ENCODE data around the gene CMYA5. TPM values are rescaled to one million over a fixed set of nuclear protein-coding genes. Genes with fewer than 3 reads are reported as not detected.

Gene CMYA5
- total RNA-seq, 2 donors from 2014 or later = 1.6 to 3.3 TPM

DNA sequence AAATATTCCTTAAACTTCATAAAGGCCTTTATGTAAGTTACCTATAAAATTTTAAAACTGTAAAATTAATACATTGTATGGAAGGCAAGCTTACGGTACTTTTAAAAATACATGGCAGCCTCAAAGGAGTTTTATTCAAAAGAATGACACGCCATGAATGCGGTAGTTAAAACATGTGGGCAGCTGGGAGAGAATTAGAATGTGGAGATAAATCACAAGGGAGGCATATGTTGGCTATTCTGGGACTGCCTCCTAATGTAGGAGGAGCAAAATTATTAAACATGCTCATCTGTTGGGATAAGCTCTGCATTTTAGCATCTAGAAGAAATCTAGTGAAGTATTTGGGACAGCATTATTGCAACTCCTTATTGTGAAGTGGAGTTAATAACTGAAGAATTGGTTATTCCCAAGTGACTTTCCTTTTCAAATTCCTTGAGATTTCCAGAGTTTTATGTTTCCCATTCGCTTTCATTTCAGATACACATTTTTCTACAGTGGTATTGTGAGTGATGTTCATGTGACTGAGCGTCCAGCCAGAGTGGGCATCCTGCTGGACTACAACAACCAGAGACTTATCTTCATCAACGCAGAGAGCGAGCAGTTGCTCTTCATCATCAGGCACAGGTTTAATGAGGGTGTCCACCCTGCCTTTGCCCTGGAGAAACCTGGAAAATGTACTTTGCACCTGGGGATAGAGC is 109.4 kb downstream of the CMYA5 start:
- Histone ChIP-seq H3K36me3 (replicated peaks in 1 of 2; ENCODE audit: insufficient read depth in 1 of 2, low read depth in 2 of 2) (no peaks in the 10 kb centered on the region), H3K9me3 (no peaks in the 10 kb centered on the region), H3K27ac (no peak overlapping the region), H3K4me3 (no peak overlapping the region), H3K4me1 (no peaks in the 10 kb centered on the region), H3K27me3 (no peaks in the 10 kb centered on the region)
- intact Hi-C loops (cut with DNase I) = no loop called here
- ATAC-seq = no peak
- TF ChIP-seq POLR2A (IDR thresholded peaks at IDR 0.05) (no peak), CTCF (IDR thresholded peaks at IDR 0.05) (no peak)
- 94 to 96% methylated on average over 5 to 7 of the region's 7 CpGs for WGBS, 2 donors
- DNase-seq = no peak

DNA sequence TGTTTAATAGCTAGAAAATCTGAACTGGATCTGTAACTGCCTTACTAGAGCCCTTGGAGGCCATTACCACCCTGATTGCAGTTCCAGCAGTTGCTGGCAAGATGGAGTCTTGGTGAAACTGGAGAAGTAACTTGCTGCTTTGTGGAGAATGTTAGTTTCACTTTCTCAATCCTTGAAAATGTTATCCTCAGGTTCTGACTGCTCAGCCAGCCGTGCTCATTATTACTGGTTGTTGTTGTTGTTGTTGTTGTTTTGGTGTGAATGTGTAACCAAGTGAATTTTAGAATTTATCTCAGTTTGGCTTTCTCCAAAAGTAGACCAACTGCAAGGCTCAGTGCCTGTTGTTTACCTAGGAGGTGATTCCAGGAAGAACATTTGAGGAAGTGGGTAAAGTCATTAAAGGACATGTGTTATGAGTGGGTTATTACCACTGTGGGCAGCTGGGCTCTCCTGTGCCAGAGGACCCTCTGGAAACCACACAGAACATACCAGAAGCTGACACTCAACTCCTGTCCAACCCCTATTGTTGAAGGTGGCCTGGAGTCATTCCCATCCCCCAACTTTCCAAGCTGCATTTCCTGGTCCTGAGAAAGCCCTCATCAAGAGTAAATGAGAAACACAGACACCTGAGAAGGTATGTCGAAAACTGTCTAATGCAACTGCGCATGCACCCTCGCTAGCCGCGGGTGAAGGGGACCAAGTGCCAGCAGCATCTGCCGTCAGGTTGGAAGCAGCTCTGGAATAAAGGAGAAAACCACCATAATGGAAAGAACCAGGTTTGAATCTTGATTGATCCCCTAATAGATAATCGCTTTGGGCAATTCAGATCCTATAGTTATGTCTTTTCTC is 111.6 kb downstream of the CMYA5 start:
- no peaks in the 10 kb centered on the region for H3K36me3 ChIP-seq (replicated peaks in 1 of 2; ENCODE audit: insufficient read depth in 1 of 2, low read depth in 2 of 2)
- WGBS, 2 donors = 92 to 97% methylated on average over 8 of the region's 8 CpGs
- H3K4me1 ChIP-seq = no peaks in the 10 kb centered on the region
- intact Hi-C loops (cut with DNase I) = no loop called here
- no peaks in the 10 kb centered on the region for H3K27me3 ChIP-seq
- H3K9me3 ChIP-seq = no peaks in the 10 kb centered on the region
- TF ChIP-seq CTCF (IDR thresholded peaks at IDR 0.05) (no peak), POLR2A (IDR thresholded peaks at IDR 0.05) (no peak)
- H3K4me3 ChIP-seq = no peak overlapping the region
- DNase-seq = no peak
- no peak overlapping the region for H3K27ac ChIP-seq
- no peak for ATAC-seq

GRCh38 chr5:79802406-79802805 is 112.8 kb downstream of the CMYA5 start:
- no peaks in the 10 kb centered on the region for H3K4me1 ChIP-seq
- ATAC-seq (no peak), DNase-seq (no peak)
- TF ChIP-seq POLR2A (IDR thresholded peaks at IDR 0.05) = no peak
- TF ChIP-seq CTCF (IDR thresholded peaks at IDR 0.05) = no peak
- WGBS, 2 donors = 50 to 72% methylated on average over 1 of the region's 1 CpG
- no peak overlapping the region for H3K4me3 ChIP-seq
- intact Hi-C loops (cut with DNase I) = no loop called here
- H3K36me3 ChIP-seq (replicated peaks in 1 of 2; ENCODE audit: insufficient read depth in 1 of 2, low read depth in 2 of 2) = no peaks in the 10 kb centered on the region
- H3K27ac ChIP-seq = no peak overlapping the region
- no peaks in the 10 kb centered on the region for H3K9me3 ChIP-seq
- no peaks in the 10 kb centered on the region for H3K27me3 ChIP-seq

DNA sequence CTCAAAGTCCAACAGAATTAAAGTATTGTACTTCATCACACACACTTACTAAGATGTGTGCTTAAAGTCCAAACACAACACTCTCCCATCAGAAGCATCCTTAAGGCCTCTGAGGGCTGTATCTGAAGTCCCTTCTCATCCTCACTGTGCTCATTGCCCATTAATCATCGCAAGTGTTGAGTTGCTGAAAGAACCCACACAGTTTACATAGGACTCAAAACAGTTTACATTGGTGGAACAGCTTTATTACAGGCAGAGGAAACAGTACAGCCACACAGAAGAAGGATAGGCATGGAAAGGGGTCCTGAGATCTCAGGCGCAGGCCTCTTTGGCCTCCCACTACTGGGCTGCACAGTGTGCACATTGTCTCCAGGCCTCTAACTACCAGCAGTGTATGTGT is 113.4 kb downstream of the CMYA5 start:
- H3K36me3 ChIP-seq (replicated peaks in 1 of 2; ENCODE audit: insufficient read depth in 1 of 2, low read depth in 2 of 2) = no peaks in the 10 kb centered on the region
- intact Hi-C loops (cut with DNase I) = no loop called here
- H3K27ac ChIP-seq = no peak overlapping the region
- H3K4me1 ChIP-seq = no peaks in the 10 kb centered on the region
- DNase-seq = no peak
- 59 to 100% methylated on average over 2 of the region's 2 CpGs for WGBS, 2 donors
- no peak for ATAC-seq
- no peaks in the 10 kb centered on the region for H3K27me3 ChIP-seq
- TF ChIP-seq CTCF (IDR thresholded peaks at IDR 0.05) (no peak), POLR2A (IDR thresholded peaks at IDR 0.05) (no peak)
- no peak overlapping the region for H3K4me3 ChIP-seq
- H3K9me3 ChIP-seq = no peaks in the 10 kb centered on the region
